Thyroid gland (tissue), 4 donors: ENCODE results near the gene HSPD1. TPM values are rescaled to one million over a fixed set of nuclear protein-coding genes. Genes with fewer than 3 reads are reported as not detected.

Source experiments
- DNase-seq, 2 donors: peaks; one replicate each; pipeline ENCODE4 v3.0.0-alpha.2; 2019
- H3K27ac ChIP-seq, 3 donors: fragments of 200-600 bp; sonication (generic); 1 replicate in 2 of 3; 2 replicates in 1 of 3; pipeline ENCODE4 v1.5.1; 2016 to 2019; ENCODE audit warnings: mild to moderate bottlenecking in 1 of 3, moderate library complexity in 1 of 3
- H3K27me3 ChIP-seq: fragments of 200-600 bp; sonication (generic); one replicate; pipeline ENCODE4 v1.5.1; 2019
- H3K36me3 ChIP-seq, 2 donors: fragments of 200-600 bp; sonication (generic); one replicate each; pipeline ENCODE4 v1.5.1; 2016 to 2019
- H3K4me1 ChIP-seq, 2 donors: fragments of 200-600 bp; sonication (generic); one replicate each; pipeline ENCODE4 v1.5.1; 2017 to 2019
- H3K4me3 ChIP-seq, 3 donors: fragments of 200-600 bp; sonication (generic); replicated peaks in 1 of 3; 1 replicate in 2 of 3; 2 replicates in 1 of 3; pipeline ENCODE4 v1.5.1; 2016; ENCODE audit warnings: mild to moderate bottlenecking in 1 of 3
- H3K9me3 ChIP-seq: fragments of 200-600 bp; sonication (generic); one replicate; pipeline ENCODE4 v1.5.1; 2017
- CTCF ChIP-seq, 6 experiments: fragments of 200-600 bp in 3 of 6; fragments of 450-650 bp in 3 of 6; sonication (generic) in 3 of 6; IDR thresholded peaks; one replicate each; pipeline ENCODE4 v1.5.1; 2016 to 2019; ENCODE audit warnings: antibody characterized with exemption in 6 of 6, mild to moderate bottlenecking in 2 of 6, inconsistent platforms in 1 of 6, moderate library complexity in 1 of 6
- POLR2A ChIP-seq, 2 donors: fragments of 450-650 bp; IDR thresholded peaks; one replicate each; pipeline ENCODE4 v1.6.1; 2017; ENCODE audit warnings: antibody characterized with exemption in 2 of 2, mild to moderate bottlenecking in 2 of 2, moderate library complexity in 1 of 2
- WGBS, 2 donors: methylation state at CpG; one replicate each; pipeline ENCODE4 v1.1.5; 2017; 5-methylcytosine and 5-hydroxymethylcytosine counted together
- intact Hi-C: fragments of 100-400 bp; cut with DNase I; formaldehyde crosslinking; loops from one replicate; pipeline ENCODE4 v1.15.1; 2023
- small RNA-seq: library from RNA; depleted of rRNA; stranded (forward); fragments of <200 nt; gene quantifications from one replicate; pipeline ENCODE3, GENCODE V24; 2016
- total RNA-seq, 4 donors: library from RNA; depleted of rRNA; stranded (reverse); fragments of >200 nt; gene quantifications; one replicate each; pipeline ENCODE4 v1.2.3, GENCODE V29; 2016

HSPD1 gene
- total RNA-seq, 4 donors from 2014 or later: 125 to 157 (median 151) TPM

DNA sequence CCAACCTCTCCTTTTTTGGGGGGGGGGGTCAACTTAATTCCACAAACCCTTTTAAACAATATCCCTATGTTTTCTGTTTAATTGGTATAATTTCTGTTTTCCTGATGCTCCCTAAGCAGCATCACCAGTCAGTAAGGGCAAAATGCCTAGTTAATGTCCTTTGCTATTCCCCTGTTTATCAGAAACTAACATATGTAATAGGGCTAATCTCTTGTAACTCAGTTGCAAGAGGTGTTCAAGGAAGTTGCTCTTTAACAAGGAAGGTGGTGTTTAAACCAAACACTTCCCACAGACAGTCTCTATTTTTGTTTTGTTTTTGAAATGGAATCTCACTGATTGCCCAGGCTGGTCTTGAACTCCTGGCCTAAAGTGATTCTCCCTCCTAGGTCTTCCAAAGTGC lies 52.8 kb downstream of the HSPD1 start:
- Histone ChIP-seq H3K36me3 (no peaks in the 10 kb centered on the region), H3K27ac (no peak overlapping the region), H3K9me3 (no peaks in the 10 kb centered on the region), H3K4me1 (no peaks in the 10 kb centered on the region), H3K4me3 (no peak overlapping the region), H3K27me3 (no peaks in the 10 kb centered on the region)
- intact Hi-C loops: no loop called here
- no peak for TF ChIP-seq CTCF (IDR thresholded peaks at IDR 0.05)
- TF ChIP-seq POLR2A (IDR thresholded peaks at IDR 0.05): no peak
- no peak for DNase-seq

- H3K36me3 ChIP-seq: no peaks in the 10 kb centered on the region
- intact Hi-C loops: no loop called here
- WGBS, 2 donors: 73 to 78% methylated on average over 1 of the region's 1 CpG
Measured at GRCh38 chr2:197445746-197446145, 53.9 kb downstream of the HSPD1 start.

DNA sequence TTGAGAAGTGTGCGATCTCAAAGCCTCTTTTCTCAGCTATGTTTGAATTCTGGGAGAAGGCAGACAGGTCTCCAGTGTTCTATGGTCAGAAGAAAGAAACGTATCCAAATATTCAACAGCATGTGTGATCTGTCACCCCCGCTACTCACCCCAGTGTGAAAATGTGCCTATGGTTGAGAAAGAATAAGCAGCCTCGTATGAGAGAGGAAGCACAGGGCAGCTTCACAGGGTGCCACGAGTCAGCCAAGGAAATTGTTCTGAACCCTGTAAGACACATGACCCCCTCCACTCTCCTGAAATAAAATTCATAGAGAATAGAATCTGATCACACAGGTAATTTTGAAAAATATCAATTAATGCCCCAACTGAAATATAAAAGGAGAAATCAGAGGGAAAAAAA lies 56.8 kb downstream of the HSPD1 start:
- TF ChIP-seq POLR2A (IDR thresholded peaks at IDR 0.05): no peak
- no peak for TF ChIP-seq CTCF (IDR thresholded peaks at IDR 0.05)
- Histone ChIP-seq H3K4me3 (no peak overlapping the region), H3K36me3 (no peaks in the 10 kb centered on the region), H3K4me1 (no peaks in the 10 kb centered on the region), H3K27ac (no peak overlapping the region), H3K27me3 (no peaks in the 10 kb centered on the region), H3K9me3 (no peaks in the 10 kb centered on the region)
- intact Hi-C loops: no loop called here
- 31 to 36% methylated on average over 5 of the region's 5 CpGs for WGBS, 2 donors
- DNase-seq: no peak

More at GRCh38 chr2:197445746-197446145, 53.9 kb downstream of the HSPD1 start:
- no peak for DNase-seq
- Histone ChIP-seq H3K27ac (no peak overlapping the region), H3K27me3 (no peaks in the 10 kb centered on the region), H3K4me3 (no peak overlapping the region), H3K9me3 (no peaks in the 10 kb centered on the region), H3K4me1 (no peaks in the 10 kb centered on the region)
- TF ChIP-seq CTCF (IDR thresholded peaks at IDR 0.05): no peak
- no peak for TF ChIP-seq POLR2A (IDR thresholded peaks at IDR 0.05)

DNA sequence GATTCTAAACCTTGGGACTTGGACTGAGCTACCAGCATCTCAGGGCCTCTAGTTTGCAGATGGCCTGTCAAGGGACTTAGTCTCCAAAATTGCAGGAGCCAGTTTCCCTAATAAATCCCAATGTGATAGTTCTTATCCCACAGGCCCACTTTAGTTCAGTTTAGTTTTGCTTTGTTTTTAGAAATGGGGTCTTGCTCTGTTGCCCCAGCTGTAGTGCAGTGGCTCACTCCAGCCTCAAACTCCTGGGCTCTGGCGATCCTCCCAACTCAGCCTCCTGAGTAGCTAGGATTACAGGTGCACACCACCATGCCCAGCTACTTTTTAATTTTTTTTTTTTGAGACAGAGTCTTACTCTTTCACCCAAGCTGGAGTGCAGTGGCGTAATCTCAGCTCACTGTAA lies 62.3 kb downstream of the HSPD1 start:
- Histone ChIP-seq H3K27me3 (no peaks in the 10 kb centered on the region), H3K9me3 (no peaks in the 10 kb centered on the region), H3K36me3 (no peaks in the 10 kb centered on the region), H3K27ac (no peak overlapping the region), H3K4me1 (peaks cover 18 to 19% of the 10 kb centered on the region in 2 donors), H3K4me3 (no peak overlapping the region)
- 96 to 98% methylated on average over 2 of the region's 2 CpGs for WGBS, 2 donors
- DNase-seq: no peak
- TF ChIP-seq POLR2A (IDR thresholded peaks at IDR 0.05) (no peak), CTCF (IDR thresholded peaks at IDR 0.05) (no peak)
- intact Hi-C loops: loop anchor here (10.0 kb wide), 1 partner anchor 77 kb away; the partner anchor contains the start of gene MOB4

Small RNAs within 50 kb of the gene (small RNA-seq; reads per million reads assigned to genes)
- gene AC020550.1 (not detected), gene RNU6-1029P (not detected)

Other genes starting within 250 kb of the HSPD1 start
- gene ANKRD44, start 189.1 kb downstream of the HSPD1 start, total RNA-seq: 10 to 100 TPM; 11.0 to 25.8 (median 23.9) TPM
- gene SF3B1, start 64.8 kb downstream of the HSPD1 start, total RNA-seq: 100 to 1,000 TPM; 297 to 948 (median 607) TPM
- 10 to 100 TPM; 27.2 to 38.8 (median 30.0) TPM for gene COQ10B, start 46.3 kb downstream of the HSPD1 start, total RNA-seq
- 100 to 1,000 TPM in 1 of 4 donors, 10 to 100 TPM in 3; 32.8 to 136 (median 79.8) TPM for gene HSPE1, start 539 bp upstream of the HSPD1 start, total RNA-seq
- gene MOB4, start 16.2 kb upstream of the HSPD1 start, total RNA-seq: 10 to 100 TPM; 24.7 to 36.1 (median 28.6) TPM
- 10 to 100 TPM in 2 of 4 donors, 1 to 10 TPM in 2; 5.3 to 12.9 (median 9.4) TPM for gene RFTN2, start 175.7 kb upstream of the HSPD1 start, total RNA-seq
- 10 to 100 TPM in 1 of 4 donors, 1 to 10 TPM in 3; 4.6 to 10.6 (median 8.0) TPM for gene MARS2, start 205.5 kb upstream of the HSPD1 start, total RNA-seq